ENCODE data around the gene USP28.

The USP28 gene

DNA sequence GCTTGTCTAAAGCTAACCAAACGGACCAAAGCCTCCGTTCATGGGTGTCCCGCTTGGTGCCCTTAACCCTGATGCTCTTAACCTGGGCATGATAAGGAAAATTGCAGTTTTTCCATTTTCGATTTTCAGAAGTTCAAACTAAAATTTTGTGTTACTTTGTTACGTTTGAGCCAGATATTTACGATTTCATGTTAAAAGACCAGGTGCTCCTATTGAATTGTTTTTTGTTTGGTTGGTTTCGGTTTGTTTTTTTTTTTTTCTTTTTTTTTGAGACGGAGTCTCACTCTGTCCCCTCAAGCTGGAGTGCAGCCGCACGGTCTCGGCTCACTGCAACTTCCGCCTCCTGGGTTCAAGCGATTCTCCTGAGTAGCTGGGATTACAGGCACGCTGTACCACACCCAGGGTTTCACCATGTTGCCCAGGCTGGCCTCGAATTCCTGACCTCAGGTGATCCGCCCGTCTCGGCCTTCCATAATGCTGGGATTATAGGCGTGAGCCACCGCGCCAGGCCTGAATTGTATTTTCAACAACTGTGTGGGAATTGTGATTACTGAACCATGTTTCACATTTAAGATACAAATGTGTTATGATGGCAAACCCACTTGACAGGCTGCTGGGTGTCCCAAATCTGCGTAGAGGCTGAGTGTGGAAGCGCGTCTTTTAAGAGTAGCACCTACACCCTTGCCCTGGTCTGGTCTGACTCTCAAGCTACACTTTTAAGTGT, 864 bp upstream of the USP28 start:
- peak; percentile 19 for DNase-seq

DNA sequence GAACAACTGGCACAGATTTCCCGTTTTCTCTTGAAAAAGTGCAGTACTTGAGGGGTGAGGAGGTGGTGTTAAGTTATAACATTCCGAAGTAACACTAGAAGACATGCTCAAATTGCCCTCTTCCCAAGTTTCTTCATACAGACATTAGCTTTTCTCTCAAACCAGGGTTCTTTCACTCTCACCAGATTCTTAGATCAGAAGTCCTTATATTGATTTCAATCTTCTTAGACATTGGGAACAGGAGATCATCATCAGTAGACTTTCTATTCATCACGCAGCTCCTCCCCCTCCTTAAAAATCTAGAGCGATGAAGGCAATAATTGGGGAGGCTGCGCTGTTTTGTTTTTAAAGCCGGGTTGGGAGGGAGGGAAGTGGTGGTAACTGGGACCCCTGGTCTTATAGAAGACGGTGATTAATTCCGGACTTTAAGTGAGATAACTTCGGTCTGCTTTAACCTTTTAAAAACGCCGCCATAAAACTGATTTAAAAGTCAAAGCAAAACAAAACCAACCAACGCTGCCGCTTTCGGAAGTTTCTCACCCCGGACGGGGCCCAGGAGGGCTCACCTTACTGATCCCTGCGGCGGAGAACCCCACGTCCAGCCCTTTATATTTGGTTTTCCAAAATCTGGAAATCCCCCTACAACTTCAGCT, 665 bp downstream of the USP28 start:
- DNase-seq: no peak

DNA sequence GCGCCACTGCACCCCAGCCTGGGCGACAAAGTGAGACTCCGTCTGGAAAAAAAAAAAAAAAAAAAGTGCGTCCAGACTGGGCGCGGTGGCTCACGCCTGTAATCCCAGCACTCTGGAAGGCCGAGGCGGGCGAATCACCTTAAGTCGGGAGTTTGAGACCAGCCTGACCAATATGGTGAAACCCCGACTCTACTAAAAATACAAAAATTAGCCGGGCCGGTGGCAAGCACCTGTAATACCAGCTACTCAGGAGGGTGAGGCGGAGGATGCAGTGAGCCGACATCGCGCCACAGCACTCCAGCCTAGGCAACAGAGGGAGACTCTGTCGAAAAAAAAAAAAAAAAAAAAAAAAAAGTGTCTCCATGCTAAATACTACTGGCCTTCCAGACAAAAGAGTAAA, 1.3 kb downstream of the USP28 start:
- DNase-seq: no peak

DNA sequence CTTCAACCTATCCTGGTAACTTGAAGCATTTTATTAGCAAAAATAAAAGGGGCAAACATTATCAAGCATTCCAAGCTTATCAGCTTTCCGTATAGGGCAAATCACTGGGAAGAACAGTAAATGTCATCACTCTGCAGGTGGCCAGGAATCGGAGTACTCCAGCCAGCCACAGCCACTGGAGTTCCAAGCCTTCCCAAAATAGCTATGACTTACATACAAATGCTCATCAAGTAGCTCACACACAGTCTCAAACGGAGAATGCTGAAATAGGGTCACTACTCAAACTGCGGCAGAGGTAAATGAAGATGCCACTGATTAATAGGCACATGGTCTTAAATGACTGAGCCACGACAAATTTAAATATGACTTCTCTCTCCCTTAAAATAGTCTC, 2.1 kb downstream of the USP28 start:
- DNase-seq: peak; percentile 31

DNA sequence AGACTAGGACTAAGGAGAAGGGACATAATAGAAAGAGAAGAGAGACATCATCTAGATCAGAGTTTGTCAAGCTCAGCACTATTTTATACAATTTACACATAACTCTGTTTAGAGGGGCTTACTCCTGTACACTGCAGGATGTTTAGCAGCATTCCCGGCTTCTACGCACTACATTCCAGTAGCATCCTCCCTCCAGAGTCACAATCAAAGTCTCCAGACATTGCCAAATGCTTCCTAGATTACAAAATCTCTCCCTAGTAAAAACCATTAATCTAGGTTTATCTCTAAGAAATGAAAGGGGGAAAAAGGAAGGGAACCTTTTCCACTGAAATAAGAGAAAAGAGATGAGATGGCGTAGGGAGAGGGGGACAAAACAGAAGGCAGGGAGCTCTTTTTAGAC, 4.0 kb downstream of the USP28 start:
- no peak for DNase-seq

DNA sequence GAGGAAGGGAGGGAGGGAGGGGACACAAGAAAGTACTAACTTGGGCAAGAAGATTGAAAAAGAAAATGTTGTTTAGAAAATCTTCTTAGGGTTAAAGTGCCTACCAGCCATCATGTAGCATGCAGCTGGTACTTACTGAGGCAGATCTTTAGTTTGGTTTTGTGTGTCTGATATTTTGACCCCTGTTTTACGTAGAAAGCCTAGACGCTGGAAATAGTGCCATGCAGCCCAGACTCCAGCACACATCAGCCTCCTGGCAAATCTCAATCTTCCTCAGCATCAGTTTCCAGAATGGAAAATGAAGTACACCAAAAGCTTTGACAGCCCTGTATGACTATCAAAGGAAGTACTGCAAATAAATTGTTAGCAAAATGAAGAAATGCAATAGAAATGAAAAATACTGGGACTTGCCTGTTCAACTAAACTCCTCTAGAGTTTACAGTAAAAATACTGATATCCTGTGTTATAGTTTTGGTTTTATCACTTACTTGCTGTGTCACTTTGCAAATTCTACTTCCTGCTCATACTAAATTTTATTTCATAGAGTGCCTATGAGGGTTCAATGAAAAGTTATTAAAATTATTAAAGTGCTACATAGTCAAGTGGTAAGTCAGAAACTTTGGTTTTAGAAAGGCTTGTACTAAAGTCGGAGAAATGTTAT, 7.4 kb downstream of the USP28 start:
- no peak for DNase-seq

DNA sequence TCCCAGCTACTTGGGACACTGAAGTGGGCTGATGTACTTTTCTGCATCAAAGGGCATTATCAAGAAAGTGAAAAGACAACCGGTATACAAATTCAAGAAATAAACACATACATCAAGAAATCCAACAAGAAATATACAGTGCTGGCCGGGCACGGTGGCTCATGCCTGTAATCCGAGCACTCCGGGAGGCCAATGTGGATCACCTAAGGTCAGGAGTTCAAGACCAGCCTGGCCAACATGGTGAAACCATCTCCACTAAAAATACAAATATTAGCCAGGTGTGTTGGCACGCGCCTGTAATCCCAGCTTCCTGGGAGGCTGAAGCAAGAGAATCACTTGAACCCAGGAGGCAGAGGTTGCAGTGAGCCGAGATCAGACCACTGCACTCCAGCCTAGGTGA, 9.5 kb downstream of the USP28 start:
- DNase-seq: no peak

DNA sequence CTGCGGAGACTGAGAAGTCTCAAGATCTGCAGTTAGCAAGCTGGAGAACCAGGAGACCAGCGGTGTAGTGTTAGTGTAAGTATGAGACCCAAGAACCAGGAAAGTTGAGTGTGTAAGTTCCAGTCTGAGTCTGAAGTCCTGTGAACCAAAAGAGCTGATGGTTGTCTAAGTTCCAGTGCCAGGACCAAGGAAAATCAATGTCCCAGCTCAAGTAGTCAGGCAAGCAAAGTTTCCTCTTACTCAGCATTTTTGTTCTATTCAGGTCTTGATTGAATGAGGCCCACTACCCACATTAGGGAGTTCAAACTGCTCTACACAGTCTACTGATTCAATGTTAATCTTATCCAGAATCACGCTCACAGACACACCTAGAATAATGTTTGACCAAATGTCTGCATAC, 11.0 kb downstream of the USP28 start:
- no peak for DNase-seq

GRCh38 chr11:113862435-113862834, 12.9 kb downstream of the USP28 start:
- DNase-seq: no peak

- DNase-seq: no peak
Observed at GRCh38 chr11:113859665-113860064, 15.7 kb downstream of the USP28 start.

GRCh38 chr11:113856966-113857759, 18.2 kb downstream of the USP28 start:
- no peak for DNase-seq

DNA sequence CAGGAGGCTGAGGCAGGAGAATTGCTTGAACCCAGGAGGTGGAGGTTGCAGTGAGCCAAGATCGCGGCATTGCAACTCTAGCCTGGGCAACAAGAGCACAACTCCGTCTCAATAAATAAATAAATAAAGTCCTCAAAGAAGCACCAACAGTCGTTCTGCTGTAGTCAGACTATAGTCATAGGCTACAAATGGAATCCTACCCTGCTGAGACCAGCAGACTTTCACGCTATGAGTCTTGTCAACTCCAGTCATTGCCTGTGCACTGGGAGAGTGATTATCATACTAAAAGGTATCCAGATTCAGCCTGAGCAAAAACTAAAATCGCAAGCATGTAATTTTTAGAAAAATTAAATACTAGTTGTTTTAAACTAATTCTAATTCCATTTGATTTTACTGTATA, 19.6 kb downstream of the USP28 start:
- no peak for DNase-seq

- DNase-seq: no peak
Observed at GRCh38 chr11:113850188-113850587, 25.2 kb downstream of the USP28 start.

DNA sequence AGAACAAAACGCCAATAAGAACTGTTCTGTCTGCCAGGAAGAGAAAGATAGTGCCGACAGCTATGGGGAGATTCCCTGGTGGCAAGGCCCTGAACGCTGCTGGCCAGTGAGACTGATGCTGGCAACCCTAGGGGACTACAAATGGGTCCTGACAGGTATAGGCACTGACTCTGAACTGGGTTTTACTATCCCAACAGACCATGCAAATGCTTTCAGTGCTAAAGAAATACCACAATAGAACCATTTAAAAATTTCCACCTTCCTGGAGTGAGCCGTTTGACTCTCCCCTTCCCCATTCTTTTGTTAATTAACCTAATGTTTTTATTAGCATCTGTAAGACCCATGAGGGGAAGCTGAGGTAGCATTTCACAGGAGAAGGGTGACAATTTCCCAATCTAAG, 25.7 kb downstream of the USP28 start:
- DNase-seq: no peak

GRCh38 chr11:113847580-113847979, 27.8 kb downstream of the USP28 start:
- no peak for DNase-seq

DNA sequence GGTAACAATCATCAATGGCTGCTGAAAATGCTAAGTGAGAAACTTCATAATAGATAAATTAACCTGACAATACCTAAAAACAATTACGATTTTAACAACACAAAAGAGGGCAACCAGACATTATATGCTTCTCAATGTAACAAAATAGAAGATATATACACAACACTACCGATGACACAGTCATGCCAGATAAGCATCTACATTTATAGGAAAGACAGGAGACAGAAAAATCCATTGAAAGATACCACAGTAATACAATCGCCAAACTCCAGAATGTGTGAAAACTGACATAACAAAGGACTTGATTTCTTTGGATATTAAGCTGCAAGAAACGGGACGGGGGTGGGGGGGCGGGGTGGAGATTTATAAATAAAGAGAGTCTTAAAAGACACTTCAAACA, 28.3 kb downstream of the USP28 start:
- DNase-seq: no peak

DNA sequence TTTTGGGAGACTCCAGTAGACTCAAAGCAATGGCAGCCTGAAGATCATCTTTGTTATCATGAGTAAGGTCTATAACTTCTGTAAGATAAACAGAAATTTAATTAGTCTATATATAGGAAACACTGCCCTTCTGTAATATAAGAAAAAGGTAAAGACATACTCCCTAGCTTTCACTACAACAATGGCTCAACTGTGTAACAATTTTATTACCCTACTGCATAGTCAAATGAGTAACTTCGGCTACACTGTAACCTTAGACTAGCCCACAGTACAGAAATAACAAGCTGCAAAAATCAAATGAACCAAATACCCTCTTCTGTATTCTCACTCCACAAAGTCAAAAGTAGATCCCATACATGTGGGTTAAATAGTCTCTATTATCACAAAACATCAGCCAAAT, 33.7 kb downstream of the USP28 start:
- DNase-seq: no peak

DNA sequence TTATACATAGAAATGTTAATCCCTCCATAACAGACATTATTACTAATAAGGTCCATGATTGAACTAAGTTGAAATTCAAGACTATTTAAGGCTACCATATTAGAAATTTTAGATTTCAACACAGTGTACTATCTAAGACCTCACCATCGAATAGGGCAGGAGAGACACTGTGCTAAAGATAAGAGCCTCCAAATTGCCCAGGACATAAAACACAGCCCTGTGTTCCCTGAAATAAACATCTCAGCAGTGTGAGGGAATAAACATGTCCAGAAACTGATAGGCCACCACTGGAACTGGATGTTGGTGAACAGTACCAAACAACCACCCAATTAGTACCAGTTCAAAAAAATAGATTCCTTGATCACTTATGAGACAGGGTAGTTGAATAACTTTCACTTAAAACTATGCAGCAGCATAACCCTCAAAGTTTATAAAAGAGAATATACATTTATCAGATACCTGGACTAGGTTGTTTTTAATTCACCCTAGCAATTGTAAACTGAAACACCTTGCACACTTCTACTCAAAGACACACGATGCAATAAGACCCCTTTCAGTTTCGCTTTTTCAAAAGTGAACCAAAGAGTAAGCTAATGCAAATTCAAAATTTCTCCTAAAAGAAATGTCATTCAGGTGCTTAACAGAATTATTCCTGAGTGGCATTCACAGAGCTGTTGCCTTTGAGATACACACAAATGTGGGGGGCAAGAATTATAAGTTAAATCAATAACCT, 34.3 kb downstream of the USP28 start:
- no peak for DNase-seq

DNA sequence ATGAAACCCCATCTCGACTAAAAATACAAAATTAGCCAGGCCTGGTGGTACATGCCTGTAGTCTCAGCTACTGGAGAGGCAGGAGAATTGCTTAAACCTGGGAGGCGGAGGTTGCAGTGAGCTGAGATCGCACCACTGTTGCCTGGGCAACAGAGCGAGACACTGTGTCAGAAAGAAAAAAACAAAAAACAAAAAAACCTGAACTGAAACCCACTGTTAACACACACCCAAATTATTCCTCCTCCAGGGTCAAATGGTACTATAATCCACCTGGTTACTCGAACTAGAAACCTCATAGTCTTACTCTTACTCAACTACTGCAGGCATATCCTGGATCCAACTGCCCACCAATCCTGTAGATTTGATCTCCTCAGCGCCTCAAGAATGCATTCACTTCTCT, 35.5 kb downstream of the USP28 start:
- no peak for DNase-seq

- DNase-seq: no peak
Observed at GRCh38 chr11:113838005-113838404, 37.4 kb downstream of the USP28 start.

DNA sequence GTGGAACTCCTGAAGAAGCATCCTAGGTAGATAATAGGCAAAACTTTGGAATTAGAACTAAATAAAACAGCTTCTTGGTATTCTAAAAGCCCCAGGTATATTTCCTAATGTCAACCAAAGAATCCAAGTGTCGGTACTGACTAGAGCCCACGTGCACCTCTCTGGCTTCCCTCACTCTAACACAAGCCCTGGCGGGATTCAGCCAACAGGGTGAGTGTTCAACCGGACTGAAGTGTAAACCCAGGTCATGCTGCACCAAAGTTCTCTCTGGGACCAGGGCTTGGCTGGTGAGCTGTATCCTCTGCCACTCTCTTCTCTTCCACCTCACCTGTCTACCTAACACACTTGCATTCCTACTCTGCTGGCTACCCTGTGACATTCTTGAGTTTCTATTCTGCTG, 40.1 kb downstream of the USP28 start:
- DNase-seq: no peak

GRCh38 chr11:113833151-113833550, 42.2 kb downstream of the USP28 start:
- DNase-seq: no peak

GRCh38 chr11:113831314-113831713, 44.1 kb downstream of the USP28 start:
- no peak for DNase-seq
